ENCODE data around the gene CCDC30. TPM values are rescaled to one million over a fixed set of nuclear protein-coding genes. Genes with fewer than 3 reads are reported as not detected.
"Not testable (repeated sequence)": the region's sequence is repeated elsewhere in the genome, so short reads cannot be mapped to it uniquely, and the experiment has no call there.

CCDC30 gene
- total and polyA plus RNA-seq, 4 experiments from 2014 or later: 2.5 to 7.1 (median 5.2) TPM

DNA sequence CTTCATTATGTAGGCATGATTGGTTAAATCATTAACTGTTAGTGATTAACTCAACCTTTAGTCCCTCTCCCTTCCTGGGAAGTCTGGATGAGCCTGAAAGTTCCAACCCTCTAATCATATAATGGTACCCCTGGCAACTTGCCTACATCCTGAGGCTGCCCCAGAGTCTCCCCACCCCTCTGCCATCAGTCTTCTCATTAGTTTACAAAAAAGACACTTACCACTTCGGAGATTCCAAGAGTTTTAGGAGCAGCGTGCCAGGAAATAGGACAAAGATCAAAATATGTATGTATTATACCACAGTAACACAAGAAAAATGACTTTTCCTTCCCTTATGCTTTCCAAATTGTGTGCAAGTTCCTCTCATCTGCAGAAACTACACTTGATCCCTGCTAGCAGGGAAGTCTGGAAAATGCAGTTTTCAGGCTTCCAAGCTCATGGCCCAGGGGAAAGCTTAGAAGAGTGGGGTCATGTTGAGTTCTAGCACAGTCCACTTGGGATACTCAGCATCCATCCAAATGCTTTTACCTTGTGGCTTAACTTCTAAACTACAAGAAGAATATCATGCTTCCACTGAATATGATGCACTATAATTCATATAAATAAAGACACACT, 130.5 kb downstream of the CCDC30 start:
- no peaks in the 10 kb centered on the region for H3K36me3 ChIP-seq (ENCODE audit: insufficient read depth, low read length)
- Mint-ChIP-seq H3K4me3 (no peak overlapping the region), H3K4me1 (no peaks in the 10 kb centered on the region), H3K9me3 (peaks cover 0 to 7% (median 1%) of the 10 kb centered on the region in 8 donors), H3K36me3 (peaks cover 7 to 42% of the 10 kb centered on the region in 2 donors), H3K27ac (no peak overlapping the region), H3K27me3 (peaks cover 1 to 3% of the 10 kb centered on the region in 2 donors)
- H3K4me3 ChIP-seq (ENCODE audit: low read length in 2 of 2): no peak overlapping the region
- ChIA-PET CTCF (ENCODE audit: partially characterized antibody) (no interaction called here), POLR2A (ENCODE audit: partially characterized antibody) (no interaction called here)
- H3K4me1 ChIP-seq (ENCODE audit: insufficient read depth, low read length): no peaks in the 10 kb centered on the region
- no peaks in the 10 kb centered on the region for H3K27me3 ChIP-seq (ENCODE audit: insufficient read depth, low read length)
- no peak for DNase-seq
- intact Hi-C loops (cut with micrococcal nuclease): no loop called here
- H3K9me3 ChIP-seq (ENCODE audit: control insufficient read depth in 1 of 2, low read length in 2 of 2): no peaks in the 10 kb centered on the region
- H3K27ac ChIP-seq (ENCODE audit: low read depth, low read length): no peak overlapping the region

DNA sequence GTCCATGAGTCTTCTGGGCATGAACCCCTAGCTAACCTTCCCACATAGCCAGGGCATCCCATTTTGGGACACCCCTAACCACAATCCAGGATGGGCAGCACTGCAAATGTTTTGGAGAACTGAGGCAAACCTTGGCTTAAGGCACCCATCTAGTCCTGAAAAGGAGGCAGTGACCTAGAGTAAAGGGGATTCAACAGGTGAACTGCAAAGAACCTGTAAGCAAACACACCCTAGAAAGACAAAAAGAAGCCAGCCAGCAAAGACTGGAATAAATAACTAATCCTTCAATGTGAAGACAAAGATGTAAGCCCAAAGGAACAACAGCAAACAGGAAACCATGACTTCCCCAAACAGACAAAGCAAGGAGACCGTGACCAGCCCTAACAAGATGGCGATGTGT, 138.4 kb downstream of the CCDC30 start:
- H3K9me3 ChIP-seq (ENCODE audit: control insufficient read depth in 1 of 2, low read length in 2 of 2): no peaks in the 10 kb centered on the region
- no peak overlapping the region for H3K27ac Mint-ChIP-seq
- H3K9me3 Mint-ChIP-seq: peaks cover 0 to 10% (median 5%) of the 10 kb centered on the region in 8 donors
- no peaks in the 10 kb centered on the region for H3K36me3 ChIP-seq (ENCODE audit: insufficient read depth, low read length)
- H3K27me3 Mint-ChIP-seq: peaks cover 0 to 4% of the 10 kb centered on the region in 2 donors
- H3K27ac ChIP-seq (ENCODE audit: low read depth, low read length): no peak overlapping the region
- CTCF ChIA-PET (ENCODE audit: partially characterized antibody): no interaction called here
- H3K27me3 ChIP-seq (ENCODE audit: insufficient read depth, low read length): no peaks in the 10 kb centered on the region
- H3K4me1 ChIP-seq (ENCODE audit: insufficient read depth, low read length): no peaks in the 10 kb centered on the region
- no peak overlapping the region for H3K4me3 ChIP-seq (ENCODE audit: low read length in 2 of 2)
- POLR2A ChIA-PET (ENCODE audit: partially characterized antibody): no interaction called here
- no peaks in the 10 kb centered on the region for H3K4me1 Mint-ChIP-seq
- H3K4me3 Mint-ChIP-seq: no peak overlapping the region
- intact Hi-C loops (cut with micrococcal nuclease): no loop called here
- no peak for DNase-seq
- H3K36me3 Mint-ChIP-seq: peaks cover 0 to 7% of the 10 kb centered on the region in 2 donors

DNA sequence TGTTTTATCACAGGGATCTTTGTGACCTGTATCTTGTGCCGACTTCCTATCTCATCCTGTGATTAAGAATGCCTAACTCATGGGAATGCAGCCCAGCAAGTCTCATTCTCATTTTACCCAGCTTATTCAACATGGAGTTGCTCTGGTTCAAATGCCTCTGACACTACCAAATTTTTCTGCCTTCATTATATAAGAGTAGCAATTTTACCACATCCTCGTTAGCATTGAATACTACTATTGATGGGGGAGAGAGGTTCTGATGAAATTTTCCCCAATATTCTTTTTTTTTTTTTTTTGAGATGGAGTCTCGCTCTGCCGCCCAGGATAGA, 150.7 kb downstream of the CCDC30 start:
- Mint-ChIP-seq H3K4me1 (no peaks in the 10 kb centered on the region), H3K9me3 (no peaks in the 10 kb centered on the region), H3K4me3 (no peak overlapping the region), H3K27ac (peak overlapping the region in 1 of 7 donors; percentile 1), H3K36me3 (peaks cover 0 to 6% of the 10 kb centered on the region in 2 donors), H3K27me3 (no peaks in the 10 kb centered on the region)
- Histone ChIP-seq H3K4me1 (ENCODE audit: insufficient read depth, low read length) (no peaks in the 10 kb centered on the region), H3K4me3 (ENCODE audit: low read length in 2 of 2) (no peak overlapping the region), H3K27me3 (ENCODE audit: insufficient read depth, low read length) (no peaks in the 10 kb centered on the region), H3K27ac (ENCODE audit: low read depth, low read length) (no peak overlapping the region), H3K36me3 (ENCODE audit: insufficient read depth, low read length) (no peaks in the 10 kb centered on the region), H3K9me3 (ENCODE audit: control insufficient read depth in 1 of 2, low read length in 2 of 2) (no peaks in the 10 kb centered on the region)
- CTCF ChIA-PET (ENCODE audit: partially characterized antibody): no interaction called here
- no peak for DNase-seq
- POLR2A ChIA-PET (ENCODE audit: partially characterized antibody): no interaction called here
- intact Hi-C loops (cut with micrococcal nuclease): no loop called here

DNA sequence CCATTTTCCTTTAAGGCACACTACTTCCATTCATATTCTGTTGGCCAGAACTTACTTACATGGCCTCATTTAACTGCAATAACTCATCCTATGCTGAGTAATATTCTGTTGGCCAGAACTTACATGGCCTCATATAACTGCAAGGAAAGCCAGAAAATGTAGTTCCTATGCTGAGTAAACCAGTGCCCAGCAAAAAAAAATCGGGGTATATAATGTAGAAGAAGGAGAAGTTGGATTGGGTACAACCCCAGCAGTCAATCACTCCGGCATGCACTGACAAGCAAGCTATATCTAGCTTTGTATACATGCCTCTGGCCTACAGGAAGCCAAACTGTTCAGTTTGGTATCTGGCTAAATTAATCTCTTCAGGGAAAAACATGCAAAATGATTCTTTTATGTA, 155.8 kb downstream of the CCDC30 start:
- no peaks in the 10 kb centered on the region for H3K27me3 ChIP-seq (ENCODE audit: insufficient read depth, low read length)
- Mint-ChIP-seq H3K4me1 (no peaks in the 10 kb centered on the region), H3K36me3 (peaks cover 0 to 6% of the 10 kb centered on the region in 2 donors), H3K27me3 (no peaks in the 10 kb centered on the region), H3K9me3 (peaks cover 0 to 2% (median 0%) of the 10 kb centered on the region in 8 donors), H3K27ac (no peak overlapping the region), H3K4me3 (no peak overlapping the region)
- no peak overlapping the region for H3K4me3 ChIP-seq (ENCODE audit: low read length in 2 of 2)
- DNase-seq: no peak
- H3K4me1 ChIP-seq (ENCODE audit: insufficient read depth, low read length): no peaks in the 10 kb centered on the region
- POLR2A ChIA-PET (ENCODE audit: partially characterized antibody): no interaction called here
- intact Hi-C loops (cut with micrococcal nuclease): no loop called here
- no peaks in the 10 kb centered on the region for H3K9me3 ChIP-seq (ENCODE audit: control insufficient read depth in 1 of 2, low read length in 2 of 2)
- H3K27ac ChIP-seq (ENCODE audit: low read depth, low read length): no peak overlapping the region
- CTCF ChIA-PET (ENCODE audit: partially characterized antibody): no interaction called here
- no peaks in the 10 kb centered on the region for H3K36me3 ChIP-seq (ENCODE audit: insufficient read depth, low read length)

DNA sequence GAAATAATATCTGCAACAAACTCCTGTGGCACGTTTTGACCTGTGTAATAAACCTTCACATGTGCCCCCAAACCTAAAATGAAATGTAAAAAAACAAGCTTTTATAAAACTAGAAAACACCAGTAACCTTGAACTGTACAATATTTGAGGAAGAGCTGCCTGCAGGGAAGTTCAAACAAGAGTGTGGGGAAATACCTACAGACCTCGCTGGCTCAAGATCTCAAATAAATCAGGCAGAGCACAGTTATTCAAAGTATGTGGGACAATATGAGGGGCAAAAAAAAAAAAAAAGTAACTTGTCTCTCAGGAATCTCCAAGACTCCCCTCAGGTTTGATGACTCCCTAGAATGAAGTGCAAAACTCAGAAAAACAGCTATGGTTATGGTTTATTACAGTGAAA, 157.2 kb downstream of the CCDC30 start:
- ChIA-PET CTCF (ENCODE audit: partially characterized antibody) (interaction anchor here (0.7 kb wide), 1 partner anchor 205 kb away, joined by 3 read pairs; no protein-coding TSS in a partner anchor), POLR2A (ENCODE audit: partially characterized antibody) (no interaction called here)
- H3K9me3 Mint-ChIP-seq: peaks cover 0 to 2% (median 0%) of the 10 kb centered on the region in 8 donors
- no peaks in the 10 kb centered on the region for H3K27me3 Mint-ChIP-seq
- no peaks in the 10 kb centered on the region for H3K9me3 ChIP-seq (ENCODE audit: control insufficient read depth in 1 of 2, low read length in 2 of 2)
- no peaks in the 10 kb centered on the region for H3K36me3 ChIP-seq (ENCODE audit: insufficient read depth, low read length)
- H3K36me3 Mint-ChIP-seq: no peaks in the 10 kb centered on the region
- peak overlapping the region in 1 of 7 donors; percentile 20 for H3K27ac Mint-ChIP-seq
- H3K27me3 ChIP-seq (ENCODE audit: insufficient read depth, low read length): no peaks in the 10 kb centered on the region
- H3K4me3 ChIP-seq (ENCODE audit: low read length in 2 of 2): no peak overlapping the region
- intact Hi-C loops (cut with micrococcal nuclease): no loop called here
- H3K4me1 ChIP-seq (ENCODE audit: insufficient read depth, low read length): no peaks in the 10 kb centered on the region
- H3K4me1 Mint-ChIP-seq: no peaks in the 10 kb centered on the region
- no peak overlapping the region for H3K27ac ChIP-seq (ENCODE audit: low read depth, low read length)
- no peak overlapping the region for H3K4me3 Mint-ChIP-seq
- DNase-seq: no peak

DNA sequence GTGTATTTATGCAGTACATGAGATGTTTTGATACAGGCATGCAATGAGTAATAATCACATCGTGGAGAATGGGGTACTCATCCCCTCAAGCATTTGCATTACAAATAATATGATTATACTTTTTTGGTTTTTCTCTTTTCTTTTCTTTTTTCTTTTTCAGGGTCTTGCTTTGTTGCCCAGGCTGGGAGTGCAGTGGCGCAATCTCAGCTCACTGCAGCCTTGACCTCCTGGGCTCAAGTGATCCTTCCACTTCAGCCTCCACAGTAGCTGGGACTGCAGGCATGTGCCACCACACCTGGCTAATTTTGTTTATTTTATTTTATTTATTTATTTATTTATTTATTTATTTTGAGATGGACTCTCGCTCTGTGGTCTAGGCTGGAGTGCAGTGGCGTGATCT, 158.1 kb downstream of the CCDC30 start:
- H3K36me3 Mint-ChIP-seq; POLR2A ChIA-PET (ENCODE audit: partially characterized antibody); H3K27ac ChIP-seq (ENCODE audit: low read depth, low read length); H3K27ac Mint-ChIP-seq; intact Hi-C loops (cut with micrococcal nuclease); H3K4me1 Mint-ChIP-seq; H3K4me3 Mint-ChIP-seq; H3K4me1 ChIP-seq (ENCODE audit: insufficient read depth, low read length); H3K9me3 ChIP-seq (ENCODE audit: control insufficient read depth in 1 of 2, low read length in 2 of 2); H3K9me3 Mint-ChIP-seq; H3K4me3 ChIP-seq (ENCODE audit: low read length in 2 of 2); H3K27me3 ChIP-seq (ENCODE audit: insufficient read depth, low read length); H3K27me3 Mint-ChIP-seq; H3K36me3 ChIP-seq (ENCODE audit: insufficient read depth, low read length); DNase-seq; CTCF ChIA-PET (ENCODE audit: partially characterized antibody): not testable (repeated sequence)

DNA sequence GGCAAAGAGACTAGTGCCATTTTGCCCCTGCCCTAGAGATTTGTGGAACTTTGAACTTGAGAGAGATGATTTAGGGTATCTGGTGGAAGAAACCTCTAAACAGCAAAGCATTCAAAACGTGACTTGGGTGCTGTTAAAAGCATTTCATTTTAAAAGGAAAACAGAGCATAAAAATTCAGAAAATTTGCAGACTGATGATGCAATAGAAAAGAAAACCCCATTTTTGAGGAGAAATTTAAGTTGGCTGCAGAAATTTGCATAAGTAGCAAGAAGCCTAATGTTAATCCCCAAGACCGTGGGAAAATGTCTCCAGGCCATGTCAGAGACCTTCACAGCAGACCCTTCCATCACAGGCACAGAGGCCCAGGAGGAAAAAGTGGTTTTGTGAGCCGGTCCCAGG, 164.1 kb downstream of the CCDC30 start:
- intact Hi-C loops (cut with micrococcal nuclease); H3K9me3 ChIP-seq (ENCODE audit: control insufficient read depth in 1 of 2, low read length in 2 of 2); H3K27me3 Mint-ChIP-seq; H3K4me3 ChIP-seq (ENCODE audit: low read length in 2 of 2); H3K36me3 ChIP-seq (ENCODE audit: insufficient read depth, low read length); H3K4me1 Mint-ChIP-seq; H3K9me3 Mint-ChIP-seq; H3K4me1 ChIP-seq (ENCODE audit: insufficient read depth, low read length); POLR2A ChIA-PET (ENCODE audit: partially characterized antibody); H3K36me3 Mint-ChIP-seq; H3K27ac ChIP-seq (ENCODE audit: low read depth, low read length); CTCF ChIA-PET (ENCODE audit: partially characterized antibody); DNase-seq; H3K27ac Mint-ChIP-seq; H3K4me3 Mint-ChIP-seq; H3K27me3 ChIP-seq (ENCODE audit: insufficient read depth, low read length): not testable (repeated sequence)

DNA sequence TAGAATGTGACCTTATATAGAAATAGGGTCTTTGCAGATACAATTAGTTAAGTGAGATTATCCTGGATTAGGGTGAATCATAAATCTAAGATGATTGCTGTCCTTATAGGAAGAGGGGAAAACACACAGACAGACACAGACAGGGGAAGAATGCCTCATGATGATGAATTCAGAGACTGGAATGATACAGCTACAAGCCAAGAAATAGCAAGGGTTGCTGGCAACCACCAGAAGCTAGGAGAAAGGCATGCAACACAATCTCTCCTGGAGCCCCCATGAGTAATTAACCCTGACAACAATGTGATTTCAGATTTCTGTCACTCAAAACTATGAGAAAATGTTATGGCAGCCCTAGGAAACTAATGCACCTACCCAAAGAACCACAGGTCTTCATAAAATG, 176.0 kb downstream of the CCDC30 start:
- Mint-ChIP-seq H3K4me1 (no peaks in the 10 kb centered on the region), H3K27ac (no peak overlapping the region), H3K36me3 (no peaks in the 10 kb centered on the region), H3K9me3 (no peaks in the 10 kb centered on the region), H3K27me3 (no peaks in the 10 kb centered on the region), H3K4me3 (no peak overlapping the region)
- H3K27me3 ChIP-seq (ENCODE audit: insufficient read depth, low read length): no peaks in the 10 kb centered on the region
- no peaks in the 10 kb centered on the region for H3K4me1 ChIP-seq (ENCODE audit: insufficient read depth, low read length)
- no peaks in the 10 kb centered on the region for H3K9me3 ChIP-seq (ENCODE audit: control insufficient read depth in 1 of 2, low read length in 2 of 2)
- intact Hi-C loops (cut with micrococcal nuclease): no loop called here
- no peak overlapping the region for H3K27ac ChIP-seq (ENCODE audit: low read depth, low read length)
- DNase-seq: no peak
- no peak overlapping the region for H3K4me3 ChIP-seq (ENCODE audit: low read length in 2 of 2)
- ChIA-PET CTCF (ENCODE audit: partially characterized antibody) (interaction anchor here (0.7 to 0.8 kb wide), 2 partner anchors 16 to 492 kb away, joined by 3 read pairs; no protein-coding TSS in a partner anchor), POLR2A (ENCODE audit: partially characterized antibody) (no interaction called here)
- no peaks in the 10 kb centered on the region for H3K36me3 ChIP-seq (ENCODE audit: insufficient read depth, low read length)

Data from CD4-positive, alpha-beta memory T cell (primary cell).